Measurements from ENCODE around the gene MCOLN2.

The MCOLN2 gene

DNA sequence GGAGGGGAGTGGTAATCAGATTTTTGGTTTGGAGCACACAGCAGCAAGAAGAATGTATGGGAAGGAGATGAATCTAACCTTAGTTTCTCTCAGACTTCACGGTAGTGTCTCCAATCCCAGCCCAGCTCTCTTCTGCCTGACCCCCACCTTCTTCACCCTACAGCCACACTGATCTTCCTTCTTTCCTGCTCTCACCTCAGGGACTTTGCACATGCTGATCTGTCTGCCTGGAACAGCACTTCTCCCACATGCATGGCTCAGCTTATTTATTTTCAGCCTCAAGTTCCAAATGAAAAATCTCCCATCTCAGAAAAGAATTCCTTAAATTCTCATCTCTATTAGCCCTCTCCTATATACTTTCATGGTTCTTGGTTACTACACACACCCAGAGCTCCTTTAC lies 55.1 kb downstream of the MCOLN2 start:
- Histone ChIP-seq H3K79me2 (ENCODE audit: control insufficient read depth, insufficient read depth, low read length, unreplicated experiment) (no peaks in the 10 kb centered on the region), H3K27ac (ENCODE audit: low read depth, low read length) (no peak overlapping the region), H2AFZ (ENCODE audit: low read length, unreplicated experiment) (no peak overlapping the region), H3K4me3 (ENCODE audit: low read depth, low read length) (no peak overlapping the region), H3K27me3 (ENCODE audit: insufficient read depth, low read length) (0 out of 2 replicates have a peak, but pooled peaks cover 10% of the 10 kb centered on the region), H3K36me3 (ENCODE audit: insufficient read depth, low read length) (no peaks in the 10 kb centered on the region), H3K4me1 (ENCODE audit: control insufficient read depth, insufficient read depth, low read length, unreplicated experiment) (peaks cover 26% of the 10 kb centered on the region)

- H3K4me3 ChIP-seq (ENCODE audit: low read depth, low read length), result no peak overlapping the region
- H3K27me3 ChIP-seq (ENCODE audit: insufficient read depth, low read length), result 0 out of 2 replicates have a peak, but pooled peaks cover 10% of the 10 kb centered on the region
- peaks cover 14% of the 10 kb centered on the region for H3K4me1 ChIP-seq (ENCODE audit: control insufficient read depth, insufficient read depth, low read length, unreplicated experiment)
- H3K79me2 ChIP-seq (ENCODE audit: control insufficient read depth, insufficient read depth, low read length, unreplicated experiment), result no peaks in the 10 kb centered on the region
- no peak overlapping the region for H2AFZ ChIP-seq (ENCODE audit: low read length, unreplicated experiment)
- no peak overlapping the region for H3K27ac ChIP-seq (ENCODE audit: low read depth, low read length)
- H3K36me3 ChIP-seq (ENCODE audit: insufficient read depth, low read length), result no peaks in the 10 kb centered on the region
Measured at GRCh38 chr1:84940481-84940880, 56.4 kb downstream of the MCOLN2 start.

GRCh38 chr1:84939761-84940160 lies 57.2 kb downstream of the MCOLN2 start:
- Histone ChIP-seq H3K79me2 (ENCODE audit: control insufficient read depth, insufficient read depth, low read length, unreplicated experiment) (no peaks in the 10 kb centered on the region), H3K4me1 (ENCODE audit: control insufficient read depth, insufficient read depth, low read length, unreplicated experiment) (peaks cover 14% of the 10 kb centered on the region), H3K27ac (ENCODE audit: low read depth, low read length) (no peak overlapping the region), H3K4me3 (ENCODE audit: low read depth, low read length) (no peak overlapping the region), H3K36me3 (ENCODE audit: insufficient read depth, low read length) (no peaks in the 10 kb centered on the region), H3K27me3 (ENCODE audit: insufficient read depth, low read length) (0 out of 2 replicates have a peak, but pooled peaks cover 10% of the 10 kb centered on the region), H2AFZ (ENCODE audit: low read length, unreplicated experiment) (no peak overlapping the region)

GRCh38 chr1:84939151-84939550 lies 57.8 kb downstream of the MCOLN2 start:
- no peak overlapping the region for H3K27ac ChIP-seq (ENCODE audit: low read depth, low read length)
- H3K27me3 ChIP-seq (ENCODE audit: insufficient read depth, low read length), result 0 out of 2 replicates have a peak, but pooled peaks cover 10% of the 10 kb centered on the region
- peaks cover 14% of the 10 kb centered on the region for H3K4me1 ChIP-seq (ENCODE audit: control insufficient read depth, insufficient read depth, low read length, unreplicated experiment)
- no peak overlapping the region for H3K4me3 ChIP-seq (ENCODE audit: low read depth, low read length)
- H2AFZ ChIP-seq (ENCODE audit: low read length, unreplicated experiment), result no peak overlapping the region
- H3K36me3 ChIP-seq (ENCODE audit: insufficient read depth, low read length), result no peaks in the 10 kb centered on the region
- H3K79me2 ChIP-seq (ENCODE audit: control insufficient read depth, insufficient read depth, low read length, unreplicated experiment), result no peaks in the 10 kb centered on the region

DNA sequence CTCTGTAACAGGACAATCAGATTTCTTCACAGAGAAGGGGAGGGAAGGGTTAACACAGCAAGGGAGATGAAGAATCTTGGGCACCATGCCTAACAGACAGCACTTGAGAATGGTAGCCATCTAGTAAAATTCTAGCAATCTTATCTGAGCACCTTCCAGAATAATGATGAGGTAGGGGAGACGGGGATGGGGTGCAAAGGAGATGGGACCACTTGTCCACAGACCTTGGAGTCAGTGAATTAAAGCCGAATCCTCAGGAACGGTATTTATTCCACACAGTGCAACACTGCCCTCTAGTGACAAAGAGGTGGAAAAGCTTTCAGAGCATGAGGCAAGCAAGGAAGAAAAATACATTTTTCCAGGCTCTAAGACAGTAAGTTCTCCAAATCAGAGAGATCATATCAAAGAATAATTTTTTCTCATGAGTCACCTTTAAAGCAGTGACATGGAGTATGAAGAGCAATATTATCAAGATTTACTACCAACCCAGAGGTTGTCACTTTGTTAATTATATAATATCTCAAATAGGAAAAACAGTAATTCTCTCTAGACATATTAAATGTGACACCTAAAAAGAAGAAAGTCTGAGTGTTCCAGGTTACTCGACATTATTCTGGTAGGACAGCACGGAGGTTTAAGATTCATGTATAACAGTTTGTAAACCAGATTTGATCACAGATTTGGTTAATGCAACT lies 60.6 kb downstream of the MCOLN2 start:
- Histone ChIP-seq H3K4me1 (ENCODE audit: control insufficient read depth, insufficient read depth, low read length, unreplicated experiment) (peaks cover 14% of the 10 kb centered on the region), H3K79me2 (ENCODE audit: control insufficient read depth, insufficient read depth, low read length, unreplicated experiment) (no peaks in the 10 kb centered on the region), H3K36me3 (ENCODE audit: insufficient read depth, low read length) (no peaks in the 10 kb centered on the region), H2AFZ (ENCODE audit: low read length, unreplicated experiment) (no peak overlapping the region), H3K27me3 (ENCODE audit: insufficient read depth, low read length) (no peaks in the 10 kb centered on the region), H3K4me3 (ENCODE audit: low read depth, low read length) (no peak overlapping the region), H3K27ac (ENCODE audit: low read depth, low read length) (no peak overlapping the region)

DNA sequence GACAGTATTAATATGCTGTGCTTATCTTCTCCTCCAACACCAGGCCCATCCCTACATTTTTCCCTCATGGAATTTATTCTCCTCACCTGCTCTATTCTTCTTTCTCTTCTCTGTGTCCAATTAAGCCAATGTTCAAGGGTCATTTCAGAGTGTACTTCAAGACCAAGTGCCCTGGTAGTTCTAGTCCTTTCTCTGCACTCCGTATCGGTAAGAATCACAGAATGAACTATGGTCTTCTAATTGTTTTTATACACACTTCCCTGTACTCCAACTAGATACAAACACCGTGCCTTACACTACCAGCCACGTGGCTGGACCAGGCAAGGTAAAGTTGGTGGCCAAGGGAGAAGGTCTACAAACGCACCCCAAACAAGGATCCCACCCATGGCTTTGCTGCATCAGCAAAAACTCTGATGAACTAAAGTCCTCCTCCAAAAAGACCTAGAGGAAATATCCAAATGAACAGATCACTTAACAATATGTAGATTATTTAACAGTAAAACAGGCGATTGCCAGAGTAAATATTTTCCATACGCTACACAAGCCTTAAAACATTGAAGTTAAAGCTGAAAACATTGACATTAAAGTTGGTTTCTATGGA lies 63.8 kb downstream of the MCOLN2 start:
- no peak overlapping the region for H3K27ac ChIP-seq (ENCODE audit: low read depth, low read length)
- H3K79me2 ChIP-seq (ENCODE audit: control insufficient read depth, insufficient read depth, low read length, unreplicated experiment), result no peaks in the 10 kb centered on the region
- no peaks in the 10 kb centered on the region for H3K4me1 ChIP-seq (ENCODE audit: control insufficient read depth, insufficient read depth, low read length, unreplicated experiment)
- H3K27me3 ChIP-seq (ENCODE audit: insufficient read depth, low read length), result peaks cover 16% of the 10 kb centered on the region
- no peak overlapping the region for H3K4me3 ChIP-seq (ENCODE audit: low read depth, low read length)
- H2AFZ ChIP-seq (ENCODE audit: low read length, unreplicated experiment), result no peak overlapping the region
- H3K36me3 ChIP-seq (ENCODE audit: insufficient read depth, low read length), result no peaks in the 10 kb centered on the region

GRCh38 chr1:84930831-84931230 lies 66.1 kb downstream of the MCOLN2 start:
- Histone ChIP-seq H3K36me3 (ENCODE audit: insufficient read depth, low read length) (no peaks in the 10 kb centered on the region), H3K27me3 (ENCODE audit: insufficient read depth, low read length) (peaks cover 19% of the 10 kb centered on the region), H2AFZ (ENCODE audit: low read length, unreplicated experiment) (no peak overlapping the region), H3K79me2 (ENCODE audit: control insufficient read depth, insufficient read depth, low read length, unreplicated experiment) (no peaks in the 10 kb centered on the region), H3K4me1 (ENCODE audit: control insufficient read depth, insufficient read depth, low read length, unreplicated experiment) (no peaks in the 10 kb centered on the region), H3K27ac (ENCODE audit: low read depth, low read length) (no peak overlapping the region), H3K4me3 (ENCODE audit: low read depth, low read length) (no peak overlapping the region)

DNA sequence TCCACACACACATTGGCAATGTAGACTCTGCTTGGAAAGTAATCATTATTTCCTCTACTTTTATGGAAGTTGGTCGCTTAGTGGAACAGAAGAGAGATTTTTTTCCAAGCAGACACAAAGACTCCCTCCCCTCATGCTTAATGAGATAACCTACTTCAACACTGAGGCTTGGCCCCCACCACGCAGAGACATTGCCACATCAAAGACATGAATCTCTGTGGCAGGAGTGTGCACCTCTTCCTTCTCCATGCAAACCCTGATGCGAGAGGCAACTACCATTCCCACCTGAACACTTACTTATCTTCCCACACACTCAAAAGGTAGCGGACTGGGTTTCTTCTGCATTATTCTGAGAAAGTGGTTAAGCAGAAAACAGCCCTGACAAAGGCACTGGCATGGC lies 66.6 kb downstream of the MCOLN2 start:
- Histone ChIP-seq H3K27me3 (ENCODE audit: insufficient read depth, low read length) (peaks cover 19% of the 10 kb centered on the region), H2AFZ (ENCODE audit: low read length, unreplicated experiment) (no peak overlapping the region), H3K27ac (ENCODE audit: low read depth, low read length) (no peak overlapping the region), H3K36me3 (ENCODE audit: insufficient read depth, low read length) (no peaks in the 10 kb centered on the region), H3K79me2 (ENCODE audit: control insufficient read depth, insufficient read depth, low read length, unreplicated experiment) (no peaks in the 10 kb centered on the region), H3K4me3 (ENCODE audit: low read depth, low read length) (no peak overlapping the region), H3K4me1 (ENCODE audit: control insufficient read depth, insufficient read depth, low read length, unreplicated experiment) (no peaks in the 10 kb centered on the region)

- H3K27ac ChIP-seq (ENCODE audit: low read depth, low read length), result no peak overlapping the region
- H3K4me3 ChIP-seq (ENCODE audit: low read depth, low read length), result no peak overlapping the region
- peaks cover 19% of the 10 kb centered on the region for H3K27me3 ChIP-seq (ENCODE audit: insufficient read depth, low read length)
- H3K4me1 ChIP-seq (ENCODE audit: control insufficient read depth, insufficient read depth, low read length, unreplicated experiment), result no peaks in the 10 kb centered on the region
- no peaks in the 10 kb centered on the region for H3K79me2 ChIP-seq (ENCODE audit: control insufficient read depth, insufficient read depth, low read length, unreplicated experiment)
- H3K36me3 ChIP-seq (ENCODE audit: insufficient read depth, low read length), result no peaks in the 10 kb centered on the region
- H2AFZ ChIP-seq (ENCODE audit: low read length, unreplicated experiment), result no peak overlapping the region
Measured at GRCh38 chr1:84929581-84929980, 67.3 kb downstream of the MCOLN2 start.

DNA sequence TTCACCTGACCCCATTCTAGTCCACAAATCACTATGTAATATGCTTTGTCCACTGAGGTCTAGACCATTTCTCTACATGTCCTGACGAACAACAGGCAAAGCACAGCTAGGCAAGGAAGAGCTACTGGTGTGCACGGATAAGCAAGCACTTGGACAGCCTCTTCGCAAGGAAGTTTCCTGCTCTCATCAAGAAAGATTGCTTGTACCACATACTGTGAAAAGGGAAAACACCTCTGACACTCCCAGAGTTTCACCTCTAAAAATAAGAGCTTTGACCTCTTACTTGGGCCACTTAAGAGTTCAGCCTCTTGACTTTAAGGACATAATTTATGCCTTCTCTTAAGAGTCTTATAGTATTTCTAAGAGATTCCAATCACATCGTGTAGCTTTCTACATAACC lies 67.9 kb downstream of the MCOLN2 start:
- Histone ChIP-seq H3K79me2 (ENCODE audit: control insufficient read depth, insufficient read depth, low read length, unreplicated experiment) (no peaks in the 10 kb centered on the region), H3K27me3 (ENCODE audit: insufficient read depth, low read length) (peaks cover 19% of the 10 kb centered on the region), H2AFZ (ENCODE audit: low read length, unreplicated experiment) (no peak overlapping the region), H3K27ac (ENCODE audit: low read depth, low read length) (no peak overlapping the region), H3K36me3 (ENCODE audit: insufficient read depth, low read length) (no peaks in the 10 kb centered on the region), H3K4me3 (ENCODE audit: low read depth, low read length) (no peak overlapping the region), H3K4me1 (ENCODE audit: control insufficient read depth, insufficient read depth, low read length, unreplicated experiment) (no peaks in the 10 kb centered on the region)

GRCh38 chr1:84923317-84923716 lies 73.6 kb downstream of the MCOLN2 start:
- Histone ChIP-seq H3K36me3 (ENCODE audit: insufficient read depth, low read length) (no peaks in the 10 kb centered on the region), H3K27me3 (ENCODE audit: insufficient read depth, low read length) (peaks cover 8% of the 10 kb centered on the region), H2AFZ (ENCODE audit: low read length, unreplicated experiment) (no peak overlapping the region)

More at GRCh38 chr1:84923317-84923716, 73.6 kb downstream of the MCOLN2 start:
- H3K4me3 ChIP-seq (ENCODE audit: low read depth, low read length), result no peak overlapping the region
- no peaks in the 10 kb centered on the region for H3K4me1 ChIP-seq (ENCODE audit: control insufficient read depth, insufficient read depth, low read length, unreplicated experiment)
- H3K27ac ChIP-seq (ENCODE audit: low read depth, low read length), result no peak overlapping the region
- no peaks in the 10 kb centered on the region for H3K79me2 ChIP-seq (ENCODE audit: control insufficient read depth, insufficient read depth, low read length, unreplicated experiment)

Data from ACC112 (cell line).